Kidney glomerular epithelial cell (primary cell): ENCODE measurements around the gene EYS.

Experiments used
- DNase-seq: peaks from one replicate; lab custom pipeline; 2025; lab: John Stamatoyannopoulos, UW

The EYS gene

DNA sequence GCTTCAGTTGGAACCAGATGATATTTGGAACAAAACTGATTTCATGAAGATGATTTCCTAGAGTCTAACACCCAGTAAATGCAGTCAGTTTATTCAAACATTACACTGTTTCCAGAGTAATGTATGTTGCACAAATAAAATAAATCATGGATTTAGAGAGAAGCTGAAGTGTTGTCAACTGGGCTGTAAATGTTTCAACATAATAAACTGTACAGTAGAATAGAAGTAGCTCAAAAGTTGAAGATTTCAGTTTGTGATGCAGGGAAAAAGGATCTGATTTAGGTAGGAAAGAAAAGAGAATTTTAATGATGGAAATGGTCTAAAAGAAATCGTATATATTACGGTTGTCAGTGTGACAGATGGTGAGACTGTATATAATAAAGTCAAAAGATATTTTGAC, 985.2 kb downstream of the EYS start:
- no peak for DNase-seq

DNA sequence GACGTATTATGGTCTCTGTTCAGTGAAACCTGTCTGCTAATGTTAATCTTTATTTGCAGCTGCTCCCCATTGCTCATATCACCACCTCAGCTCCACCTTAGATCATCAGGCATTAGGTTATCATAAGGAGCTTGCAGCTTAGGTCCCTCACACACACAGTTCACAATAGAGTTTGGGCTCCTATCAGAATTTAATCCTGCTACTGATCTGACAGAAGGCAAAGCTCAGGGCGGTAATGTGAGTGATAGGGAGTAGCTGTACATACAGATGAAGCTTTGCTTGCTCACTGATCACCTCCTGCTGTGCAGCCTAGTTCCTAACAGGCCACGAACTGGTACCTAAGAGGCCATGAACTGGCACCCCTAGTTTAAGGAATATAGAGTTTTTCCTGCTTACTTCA, 989.7 kb downstream of the EYS start:
- no peak for DNase-seq

DNA sequence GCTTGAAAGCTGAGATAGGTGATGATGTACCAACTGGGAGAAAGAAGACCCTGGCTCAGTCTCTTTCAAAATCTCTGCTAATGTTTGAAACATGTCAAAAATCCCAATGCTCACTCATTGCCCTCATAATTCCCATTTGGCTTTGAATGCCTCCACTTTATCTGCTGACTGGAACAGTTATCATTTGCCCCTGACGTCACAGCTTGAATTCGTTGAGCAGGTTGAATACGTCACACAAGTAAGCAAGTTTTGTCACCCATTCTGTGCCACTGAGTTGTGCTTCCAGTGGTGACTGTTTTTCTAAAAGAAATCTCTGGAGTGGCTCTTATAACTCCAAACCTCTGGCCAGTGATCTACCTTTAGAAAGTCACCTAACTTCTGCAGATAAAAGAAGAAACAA, 991.4 kb downstream of the EYS start:
- no peak for DNase-seq

DNA sequence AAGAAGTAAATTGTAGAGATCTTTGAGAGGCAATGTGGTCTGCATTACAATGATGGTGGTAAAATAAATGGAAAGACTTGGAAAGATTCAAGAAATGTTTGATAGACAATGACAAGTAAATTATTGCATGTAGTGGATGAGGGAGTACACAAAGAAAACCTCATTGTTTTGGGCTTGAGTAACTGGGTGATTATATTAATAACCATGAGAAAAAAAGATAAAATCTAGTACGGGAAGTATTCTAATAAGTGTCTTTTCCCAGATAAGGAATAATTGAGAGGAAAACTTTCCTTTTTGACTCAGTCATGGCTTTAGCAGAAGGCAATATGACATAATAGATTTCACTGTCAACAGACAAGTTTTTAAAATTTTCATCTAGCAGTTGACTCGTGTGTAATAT, 993.0 kb downstream of the EYS start:
- no peak for DNase-seq

DNA sequence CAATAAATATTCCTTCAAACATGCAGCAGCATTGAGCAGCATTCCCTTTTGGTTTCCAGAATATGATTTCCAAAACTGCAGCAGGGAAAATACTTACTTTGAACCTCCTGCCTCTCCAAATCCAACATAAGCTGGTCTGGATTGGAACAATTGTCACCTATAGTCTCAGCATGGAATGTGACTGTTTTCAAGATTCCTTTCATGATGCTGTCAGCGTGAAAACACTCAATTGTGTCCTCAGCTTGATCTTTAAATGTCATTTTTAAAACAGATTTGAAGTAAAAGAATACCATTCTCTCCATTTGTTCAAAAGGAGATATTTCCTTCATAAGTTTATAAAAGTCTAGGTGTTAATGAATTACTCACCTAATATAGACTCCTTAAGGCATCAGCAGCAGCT, 993.9 kb downstream of the EYS start:
- DNase-seq: no peak

DNA sequence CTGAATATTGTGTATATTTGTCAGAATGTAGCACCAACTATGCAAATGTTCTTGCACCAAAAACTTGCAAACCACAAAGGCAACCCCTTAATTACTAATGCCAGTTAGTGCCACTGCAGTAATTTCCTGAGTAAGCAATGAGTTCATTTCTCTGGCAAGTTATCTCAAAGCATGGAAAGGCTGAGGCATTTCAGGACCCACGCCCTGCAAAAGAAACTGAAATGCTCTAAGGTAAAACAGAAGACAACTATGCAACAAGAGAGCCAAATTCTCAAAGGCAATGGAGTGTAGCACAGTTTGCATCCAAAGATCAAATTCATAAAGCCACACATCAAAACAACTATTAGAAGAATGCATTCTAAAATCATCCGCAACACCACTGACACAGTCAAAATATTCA, 994.4 kb downstream of the EYS start:
- DNase-seq: peak; percentile 41

DNA sequence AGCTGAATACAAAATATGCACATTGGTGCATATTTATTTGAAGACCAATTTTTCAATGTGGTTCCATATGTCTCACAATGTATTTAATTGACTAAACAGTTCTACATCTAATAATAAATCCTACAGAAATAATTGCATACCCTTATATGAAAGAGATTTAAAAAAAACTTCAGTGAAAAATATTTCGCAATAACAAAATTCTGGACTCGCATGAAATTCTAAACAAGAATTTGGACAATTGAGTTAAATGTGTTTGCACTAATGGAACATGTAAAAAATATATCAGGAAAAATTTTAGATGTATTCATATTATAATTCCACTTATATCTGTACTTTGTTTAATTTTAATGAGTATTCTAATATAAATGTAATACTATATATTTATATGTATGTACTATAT, 1003.1 kb downstream of the EYS start:
- no peak for DNase-seq

DNA sequence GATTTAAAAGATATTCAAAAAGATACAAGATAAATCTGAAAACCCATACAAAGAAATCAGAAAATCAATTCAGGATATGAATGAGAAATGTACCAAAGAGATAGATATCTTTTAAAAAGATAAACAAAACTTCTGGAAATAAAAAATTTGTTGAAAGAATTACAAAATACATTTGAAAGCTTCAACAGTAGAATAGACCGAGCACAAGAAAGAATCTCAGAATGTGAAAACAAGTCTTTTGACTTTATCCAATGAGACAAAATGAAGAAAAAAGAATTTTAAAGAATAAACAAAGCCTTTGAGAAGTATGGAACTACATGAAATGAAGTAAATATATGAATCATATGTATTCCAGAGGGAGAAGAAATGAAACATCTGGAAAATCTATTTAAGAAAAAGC, 1011.0 kb downstream of the EYS start:
- no peak for DNase-seq

DNA sequence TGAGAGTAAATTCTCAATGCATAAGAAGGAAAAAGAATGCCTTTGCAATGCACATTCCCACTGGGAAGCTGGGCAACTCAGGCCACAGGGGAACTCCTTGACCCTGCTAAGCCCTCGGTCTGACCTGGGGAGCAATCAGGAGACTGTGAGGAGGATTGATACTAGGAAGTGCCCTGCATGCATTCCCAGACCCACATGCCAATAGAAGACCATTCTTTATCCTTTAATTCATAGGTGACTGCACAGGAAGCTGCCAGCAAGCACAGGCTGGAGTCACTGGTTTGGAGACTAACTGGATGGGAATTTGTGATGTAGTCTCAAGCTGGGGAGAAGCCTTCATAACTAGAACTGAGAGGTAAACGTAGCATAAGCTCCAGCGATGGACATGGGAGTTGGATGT, 1012.7 kb downstream of the EYS start:
- peak; percentile 10 for DNase-seq

DNA sequence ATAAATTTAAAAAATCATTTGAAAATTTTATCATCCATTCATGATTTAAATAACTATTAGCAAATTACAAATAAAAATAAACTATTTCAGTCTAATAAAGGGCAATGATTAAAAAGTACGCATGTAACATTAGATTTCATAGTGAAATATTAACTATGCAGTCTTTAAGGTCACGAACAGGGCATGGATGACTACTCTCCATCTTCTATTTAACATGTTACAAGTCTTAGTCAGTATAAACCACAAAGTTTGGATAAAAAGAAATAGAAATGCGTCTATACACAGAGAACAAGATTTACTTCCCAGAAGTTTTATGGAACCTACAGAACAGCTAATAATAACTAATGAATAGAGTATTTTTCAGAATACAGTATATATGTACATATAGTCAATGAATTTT, 1016.0 kb downstream of the EYS start:
- peak; percentile 35 for DNase-seq

DNA sequence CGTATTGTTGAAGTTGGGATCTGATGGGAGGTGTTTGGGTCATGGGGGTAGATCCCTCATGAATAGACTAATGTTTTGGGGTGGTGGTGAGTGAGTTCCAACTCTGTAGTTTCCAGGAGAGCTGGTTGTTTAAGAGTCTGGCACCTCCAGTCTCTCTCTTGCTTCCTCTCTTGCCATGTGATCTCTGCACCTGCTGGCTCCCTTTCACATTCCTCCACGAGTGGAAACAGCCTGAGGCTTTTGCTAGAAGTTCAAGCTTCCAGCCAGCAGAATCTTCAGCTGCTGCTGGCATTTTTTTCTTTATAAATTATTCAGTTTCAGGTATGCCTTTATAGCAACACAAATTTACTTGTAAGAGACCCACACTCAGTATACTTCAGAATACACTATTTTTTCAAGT, 1021.6 kb downstream of the EYS start:
- DNase-seq: no peak

DNA sequence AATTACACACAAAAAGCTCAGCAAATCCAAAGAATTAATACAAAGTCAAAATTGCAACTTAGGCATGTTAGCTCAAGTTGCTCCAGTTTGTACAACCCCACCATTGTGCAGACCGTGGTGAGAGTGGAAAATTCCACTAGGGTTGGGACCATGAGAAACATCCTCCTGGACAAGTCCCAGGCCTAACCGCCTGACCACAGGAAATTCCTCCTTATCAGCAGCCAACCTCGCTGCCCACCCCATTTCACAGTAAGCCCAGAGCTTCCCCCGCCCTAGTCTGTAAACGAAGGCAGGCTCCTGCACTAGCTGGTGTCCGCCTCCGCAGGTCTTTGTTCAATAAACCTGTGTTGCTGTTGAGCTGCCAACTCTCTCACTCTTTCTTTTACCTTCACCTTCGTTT, 1023.3 kb downstream of the EYS start:
- DNase-seq: no peak

DNA sequence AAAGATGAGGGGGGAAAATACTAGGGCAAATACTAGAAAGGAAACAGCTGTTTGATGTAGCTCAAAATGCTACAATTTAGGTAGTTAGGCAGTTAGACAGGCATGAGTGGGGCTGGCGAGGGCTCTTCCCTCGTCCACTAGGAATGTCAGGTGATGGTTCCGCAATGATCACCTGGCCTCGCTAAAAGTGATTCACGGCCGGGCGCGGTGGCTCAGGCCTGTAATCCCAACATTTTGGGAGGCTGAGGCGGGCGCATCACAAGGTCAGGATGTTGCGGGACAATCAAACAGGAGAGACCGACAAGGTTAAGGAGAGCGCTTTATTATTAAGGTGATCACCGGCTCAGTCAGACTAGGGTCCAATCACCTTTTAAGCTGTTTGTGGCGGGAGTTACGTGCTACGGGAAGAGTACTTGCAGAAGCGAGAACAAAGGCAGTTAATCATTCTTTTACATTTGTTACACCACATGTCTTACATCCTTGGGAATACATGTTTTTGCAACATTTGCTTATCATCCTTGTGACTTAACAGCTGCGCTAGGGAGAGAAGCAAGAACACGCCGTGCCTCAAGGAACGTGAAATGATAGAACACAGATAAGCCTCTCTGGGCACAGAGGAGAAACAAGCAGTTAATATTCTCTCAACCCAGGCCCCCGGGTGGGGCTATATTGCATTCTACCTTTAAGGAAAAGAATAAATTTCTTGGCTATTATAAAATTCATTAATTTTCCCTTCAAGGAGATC, 1025.4 kb downstream of the EYS start:
- DNase-seq: no peak

DNA sequence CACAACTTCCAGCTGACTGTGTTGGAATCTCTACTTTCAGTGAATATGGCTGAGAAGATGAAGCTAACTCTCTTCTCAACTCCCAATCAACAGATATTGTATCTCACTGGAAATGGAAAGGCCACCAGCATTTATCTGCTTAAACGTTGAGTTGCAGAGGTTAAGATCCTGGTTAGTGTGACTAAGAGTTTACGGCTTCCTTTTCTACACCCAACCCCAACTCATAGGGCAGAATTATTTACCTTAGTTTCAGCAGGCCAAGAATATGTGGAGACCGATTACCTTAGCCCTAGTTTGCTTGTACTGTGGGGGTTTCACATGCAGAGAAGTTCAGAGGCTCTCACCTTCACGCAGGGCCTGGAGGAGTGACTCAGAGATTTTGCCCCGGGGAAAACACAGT, 1026.6 kb downstream of the EYS start:
- no peak for DNase-seq

DNA sequence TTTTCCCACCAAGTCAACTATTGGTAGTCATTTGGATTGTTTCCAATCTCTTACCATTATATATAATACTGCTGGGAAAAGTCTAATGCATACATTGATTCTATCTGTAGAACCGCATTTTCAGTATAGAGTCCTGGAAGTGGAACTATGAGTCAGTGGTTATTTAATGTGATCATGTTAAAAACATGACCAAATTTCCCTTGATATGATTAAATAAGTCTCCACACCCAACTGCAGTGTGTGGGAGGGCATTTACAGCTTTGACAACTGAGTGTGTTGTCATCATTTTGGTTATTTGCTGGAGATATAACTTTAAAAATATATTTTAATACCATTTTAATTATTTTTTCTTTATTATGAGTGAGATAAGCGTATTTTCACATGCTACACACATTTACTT, 1027.6 kb downstream of the EYS start:
- no peak for DNase-seq

DNA sequence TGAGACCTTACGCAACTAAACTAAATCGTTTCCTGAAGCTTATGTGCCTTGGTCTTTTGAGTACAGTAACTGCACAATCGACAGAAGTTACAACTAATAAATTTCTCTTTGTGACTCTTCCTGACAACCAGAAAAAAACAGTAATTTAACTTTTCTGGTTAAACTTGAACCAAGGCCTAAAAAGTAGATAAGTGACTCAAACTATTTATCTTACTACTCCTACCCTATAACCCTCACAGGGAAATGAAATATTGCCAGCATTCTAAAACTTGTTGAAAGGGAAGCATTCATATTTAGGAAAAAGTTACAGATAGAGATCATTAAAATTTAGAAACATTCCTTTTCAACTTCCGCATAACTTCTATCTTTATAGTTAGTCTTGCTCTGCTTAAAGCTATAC, 1034.4 kb downstream of the EYS start:
- no peak for DNase-seq

DNA sequence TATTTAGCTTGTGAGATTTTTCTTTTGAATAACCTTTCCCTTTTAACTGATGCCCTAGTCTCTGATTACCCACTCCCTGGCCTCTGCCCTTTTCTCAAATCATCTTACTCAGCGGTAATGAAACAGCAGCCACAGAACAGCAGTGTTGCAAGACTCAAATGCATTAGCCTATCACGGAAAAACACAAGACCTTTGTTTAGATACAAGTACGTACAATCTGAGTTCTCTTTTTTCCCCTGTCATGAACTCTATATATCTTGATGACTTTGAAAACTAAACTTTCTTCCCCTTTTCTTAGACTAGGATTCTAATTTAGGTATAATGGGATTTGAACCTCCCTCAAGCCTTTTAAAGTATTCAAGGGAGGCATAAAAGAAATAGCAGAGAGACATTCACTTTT, 1034.9 kb downstream of the EYS start:
- DNase-seq: no peak

DNA sequence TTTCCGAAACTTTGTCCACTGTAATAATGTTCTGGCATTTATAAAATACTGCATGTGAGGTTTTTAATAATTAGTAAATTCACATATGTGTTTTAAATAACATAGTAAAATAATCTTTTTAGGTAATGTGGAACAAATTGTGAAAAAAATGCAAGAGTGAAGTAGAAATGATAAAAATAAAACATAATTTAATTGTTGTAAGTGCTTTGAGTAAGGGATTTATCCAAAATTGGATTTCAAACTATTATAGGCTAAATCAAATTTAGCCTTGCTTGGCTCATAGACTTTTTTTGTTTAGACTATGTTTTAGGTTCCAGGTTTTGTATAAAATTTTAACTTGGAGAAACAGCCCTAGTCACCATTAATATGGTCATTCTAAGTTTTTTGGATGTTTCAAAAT, 1041.9 kb downstream of the EYS start:
- no peak for DNase-seq

DNA sequence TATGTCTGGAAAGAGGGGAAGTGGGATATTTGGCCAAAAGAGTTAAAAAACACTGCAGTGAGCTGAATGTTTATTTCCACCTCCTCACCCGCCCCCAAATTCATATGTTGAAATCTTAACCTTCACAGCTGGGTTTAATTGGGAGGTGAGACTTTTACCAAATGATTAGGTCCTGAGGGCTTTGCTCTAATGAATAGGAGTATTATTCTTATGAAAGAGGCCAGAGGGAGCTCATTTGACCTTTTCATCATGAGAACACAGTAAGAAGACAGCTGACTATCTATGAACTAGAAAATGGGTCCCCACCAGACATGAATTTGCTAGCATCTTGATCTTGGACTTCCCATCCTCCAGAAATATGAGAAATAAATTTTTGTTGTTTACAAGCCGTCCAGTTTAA, 1042.5 kb downstream of the EYS start:
- DNase-seq: no peak

DNA sequence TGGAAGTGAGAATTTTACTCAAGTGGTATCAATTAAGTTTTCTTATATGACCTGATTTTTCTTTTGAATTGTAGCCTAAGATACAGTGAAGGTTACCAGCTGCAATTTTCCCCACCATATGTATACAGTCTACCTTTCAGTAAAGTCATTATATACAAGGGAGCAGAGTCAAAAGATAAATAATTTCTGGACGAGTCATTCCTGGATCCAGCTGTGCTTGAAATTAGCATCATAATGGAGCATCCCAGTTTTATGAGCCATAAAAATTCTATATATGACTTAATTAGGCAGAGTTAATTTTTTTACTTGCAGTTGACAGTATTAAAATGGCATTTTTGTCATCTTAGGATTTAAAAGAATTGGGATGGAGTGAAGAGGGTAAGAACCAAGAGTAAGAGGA, 1063.0 kb downstream of the EYS start:
- DNase-seq: no peak

DNA sequence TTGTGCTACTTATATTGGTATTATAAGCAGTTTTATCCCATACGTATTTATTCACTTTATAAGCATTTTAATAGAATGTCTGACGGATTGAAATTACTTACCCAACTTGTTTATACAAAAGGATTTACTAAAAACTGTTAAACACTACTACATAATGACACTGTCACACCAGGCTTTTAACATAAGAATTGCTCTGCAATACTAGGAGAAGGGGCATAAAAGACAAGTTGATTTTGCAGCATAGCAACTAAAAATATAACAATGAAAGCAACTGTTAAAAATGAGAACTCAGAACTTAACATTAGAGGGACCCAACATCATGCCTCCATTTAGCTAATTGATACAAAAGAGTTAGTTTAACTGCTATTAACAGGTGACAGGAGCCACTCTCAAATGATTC, 1076.1 kb downstream of the EYS start:
- DNase-seq: no peak

DNA sequence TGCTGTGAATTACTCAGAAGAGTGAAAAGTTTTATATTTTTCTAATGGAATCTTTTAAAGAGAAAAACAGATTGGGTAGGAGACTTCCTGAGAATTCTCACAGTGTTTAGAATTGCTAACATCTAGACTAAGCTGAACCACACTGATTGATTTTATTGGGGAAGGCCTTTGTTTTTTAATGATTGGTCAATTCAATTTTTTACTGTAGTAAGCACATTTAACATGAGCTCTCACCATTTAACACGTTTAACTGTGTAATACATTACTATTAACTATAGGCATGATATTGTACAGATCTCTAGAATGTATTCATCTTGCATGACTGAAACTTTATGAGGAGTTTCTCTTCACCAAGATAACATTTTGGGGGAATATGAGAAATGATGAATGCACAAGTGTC, 1084.1 kb downstream of the EYS start:
- DNase-seq: no peak

DNA sequence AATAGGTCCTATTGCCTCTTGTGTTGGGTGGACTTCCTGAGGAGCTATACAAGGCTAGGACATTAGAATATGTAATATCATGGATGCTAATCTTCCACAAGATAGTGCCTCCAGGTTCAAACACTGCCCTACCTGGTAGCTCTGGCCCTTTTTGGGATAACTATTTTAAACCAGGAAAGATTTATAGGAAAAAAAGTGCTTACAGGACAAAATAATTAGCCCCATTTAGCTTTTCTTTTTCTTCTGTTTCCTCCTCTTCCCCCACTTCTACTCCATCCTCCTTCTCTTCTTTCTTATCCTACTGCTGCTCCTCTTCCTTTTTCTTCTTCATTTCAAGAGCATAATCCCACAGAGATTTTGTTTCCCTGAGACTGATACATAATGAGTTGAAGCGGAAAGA, 1104.0 kb downstream of the EYS start:
- no peak for DNase-seq

DNA sequence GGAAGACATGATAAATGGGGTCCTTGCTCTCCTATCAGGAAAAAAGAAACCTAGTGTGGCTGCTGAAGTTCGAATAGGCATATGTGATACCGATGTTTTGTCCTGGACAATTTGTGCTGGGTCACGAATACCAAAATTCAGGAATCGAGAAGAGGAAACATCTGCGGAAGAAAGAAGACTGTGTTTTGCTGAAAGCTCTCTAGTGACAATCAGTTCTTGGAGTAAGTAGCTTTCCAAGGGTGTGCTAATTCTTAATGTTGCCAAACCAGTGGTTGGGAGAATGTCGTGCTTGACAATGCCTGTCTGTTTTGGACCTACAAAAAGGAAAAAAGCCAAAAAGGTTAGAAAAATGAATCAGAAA, 1115.4 kb downstream of the EYS start:
- no peak for DNase-seq
